Amygdala (tissue), 56 donors: ENCODE results near the gene SYNE3.
"Not testable (repeated sequence)": the region's sequence is repeated elsewhere in the genome, so short reads cannot be mapped to it uniquely, and the experiment has no call there.

ENCODE experiments used
- DNase-seq, 56 donors: peaks; one replicate each; lab custom pipeline; 2025; lab: John Stamatoyannopoulos, UW

SYNE3 gene

DNA sequence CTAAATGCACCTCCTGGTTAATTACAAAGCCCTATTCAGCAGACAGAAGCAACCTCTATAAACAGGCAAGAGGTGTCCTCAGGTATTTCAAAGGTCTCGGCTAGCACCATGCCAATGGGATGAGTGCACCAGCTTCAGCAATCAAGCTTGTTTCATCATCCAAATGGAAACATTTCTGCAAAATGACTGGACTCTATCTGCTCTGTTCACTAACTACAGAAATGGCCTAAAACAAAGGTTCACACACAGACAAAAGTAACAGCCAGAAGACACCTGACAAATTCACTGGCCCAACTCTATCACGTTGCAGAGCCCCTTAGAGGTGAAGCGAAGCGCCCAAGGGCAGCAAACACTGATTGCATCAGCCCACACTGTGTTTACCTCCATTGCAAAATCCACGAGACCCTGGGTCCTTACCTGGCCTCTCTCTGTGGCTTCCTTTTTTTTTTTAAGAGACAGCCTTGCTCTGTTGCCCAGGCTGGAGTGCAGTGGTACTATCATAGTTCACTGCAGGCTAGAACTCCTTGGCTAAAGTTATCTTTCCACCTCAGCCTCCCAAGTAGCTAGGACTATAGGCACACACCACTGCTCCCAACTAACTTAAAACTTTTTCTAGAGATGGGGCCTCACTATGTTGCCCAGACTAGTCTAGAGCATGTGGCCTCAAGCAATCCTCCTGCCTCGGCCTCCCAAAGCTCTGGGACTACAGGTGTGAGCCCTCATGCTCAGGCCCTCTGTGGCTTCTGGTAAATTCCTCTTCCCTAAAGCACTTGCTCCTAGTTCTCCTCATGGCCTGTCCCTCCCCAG, 8.5 kb upstream of the SYNE3 start:
- DNase-seq = no peak

DNA sequence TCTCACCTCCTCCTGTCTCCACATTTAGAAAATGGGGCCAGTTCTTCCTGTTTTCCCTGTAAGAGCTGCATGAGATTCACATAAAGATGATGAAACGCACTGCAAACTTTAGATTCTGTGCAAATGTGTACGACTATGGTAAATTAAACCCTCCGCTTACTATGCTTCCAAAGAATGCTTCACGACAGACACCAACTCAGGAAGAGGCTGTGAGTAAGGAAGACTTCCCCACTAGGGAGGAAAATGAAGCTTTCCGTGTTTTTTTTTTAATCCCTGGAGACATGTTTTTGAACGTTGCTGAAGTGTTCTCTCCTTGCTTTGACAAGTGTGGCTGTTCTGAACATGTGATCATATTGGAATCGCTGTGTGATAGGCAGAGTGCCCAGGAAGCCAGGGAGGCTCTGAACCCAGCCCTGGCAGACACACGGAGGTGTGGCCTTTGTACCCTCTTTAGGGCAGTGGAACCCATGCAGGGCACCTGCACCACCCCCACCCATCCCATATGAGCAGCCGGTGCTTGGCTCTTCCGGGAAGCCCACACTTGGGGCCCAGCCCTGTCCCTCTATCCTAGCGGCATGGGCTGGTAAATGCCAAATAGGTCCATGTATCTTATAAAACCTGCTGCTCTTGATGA, 7.5 kb upstream of the SYNE3 start:
- DNase-seq = no peak

DNA sequence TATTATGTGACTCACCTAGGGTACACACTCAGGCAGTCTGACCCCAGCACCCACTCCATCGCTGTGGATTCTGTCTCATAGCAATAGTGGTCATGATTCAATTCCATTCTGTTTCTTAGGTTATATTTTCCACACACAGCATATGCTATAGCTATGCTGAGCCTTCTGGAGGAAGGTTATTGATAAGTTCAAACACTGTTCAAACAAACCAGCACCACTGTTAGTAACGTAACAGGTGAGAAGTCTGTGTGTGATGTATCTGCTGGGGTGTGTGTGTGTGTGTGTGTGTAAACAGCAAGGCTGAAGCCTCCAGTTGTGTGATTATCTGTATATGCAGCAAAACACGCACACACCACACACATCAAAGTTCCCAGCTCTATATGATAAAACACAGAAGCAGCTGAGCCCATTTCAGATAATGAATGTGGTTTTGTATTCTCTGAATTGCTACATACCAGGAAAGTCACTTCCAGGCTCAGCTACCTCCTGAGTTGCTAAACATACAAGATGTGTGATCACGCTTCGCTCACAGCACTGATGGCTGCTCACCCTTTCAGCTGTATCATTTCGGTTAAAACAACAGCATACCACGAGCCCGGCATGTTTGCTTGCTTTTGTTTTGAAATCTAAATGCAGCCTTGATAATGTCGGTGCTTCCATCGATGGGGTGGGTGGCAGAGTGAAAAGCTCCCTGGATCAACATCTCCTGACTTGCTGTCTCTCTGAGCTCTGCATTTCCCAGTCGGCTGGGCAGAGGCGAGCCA, 6.8 kb upstream of the SYNE3 start:
- peak in 1 of 56 donors; percentile 28 for DNase-seq

DNA sequence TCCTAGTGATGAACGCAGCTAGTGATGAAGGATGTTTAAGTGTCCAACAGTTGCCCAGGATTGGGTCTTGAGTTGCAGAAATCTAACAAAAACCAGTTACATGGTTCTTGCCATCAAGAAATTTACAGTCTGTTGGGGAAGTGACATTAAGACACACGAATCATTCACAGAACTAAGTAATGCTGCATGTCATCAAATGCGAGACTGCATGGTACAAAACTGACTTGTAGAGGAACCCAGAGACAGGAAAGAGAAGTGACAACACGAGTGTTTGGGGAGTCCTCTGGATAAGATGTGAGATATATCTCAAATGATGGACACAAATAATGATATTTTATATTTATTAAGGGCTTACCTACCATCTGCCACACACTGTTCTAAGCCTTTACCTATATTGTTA, 6.1 kb upstream of the SYNE3 start:
- no peak for DNase-seq

DNA sequence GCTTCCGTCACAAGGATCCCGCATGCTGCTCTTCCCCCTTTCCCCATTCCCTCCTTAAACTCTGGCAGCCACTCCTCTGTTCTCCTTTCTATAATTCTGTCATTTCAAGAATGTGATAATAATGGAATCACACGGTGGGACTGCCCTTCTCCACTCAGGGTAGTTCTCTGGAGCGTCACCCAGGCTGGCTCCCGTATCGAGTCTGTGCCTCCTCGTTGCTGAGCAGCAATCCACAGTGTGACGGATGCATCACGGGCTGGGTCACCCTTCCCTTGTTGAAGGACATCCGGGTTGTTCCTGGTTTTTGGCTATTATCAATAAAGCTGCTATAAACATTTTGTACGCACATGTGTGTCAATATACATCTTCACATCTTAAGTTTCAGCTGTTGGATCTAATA, 5.7 kb upstream of the SYNE3 start:
- no peak for DNase-seq

DNA sequence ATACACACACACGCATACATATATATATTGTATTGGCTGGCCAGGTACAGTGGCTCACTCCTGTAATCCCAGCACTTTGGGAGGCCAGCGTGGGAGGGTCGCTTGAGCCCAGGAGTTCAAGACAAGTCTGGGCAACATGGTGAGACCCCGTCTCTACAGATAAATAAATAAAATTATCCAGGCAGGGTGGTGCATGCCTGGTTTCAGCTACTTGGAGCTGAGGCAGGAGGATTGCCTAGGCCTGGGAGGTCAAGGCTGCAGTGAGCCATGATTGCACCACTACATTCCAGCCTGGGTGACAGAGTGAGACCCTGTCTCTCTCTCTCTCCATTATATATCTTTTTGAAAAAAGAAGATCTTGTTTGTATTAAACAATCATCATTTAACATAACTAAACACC, 4.6 kb upstream of the SYNE3 start:
- DNase-seq = no peak

DNA sequence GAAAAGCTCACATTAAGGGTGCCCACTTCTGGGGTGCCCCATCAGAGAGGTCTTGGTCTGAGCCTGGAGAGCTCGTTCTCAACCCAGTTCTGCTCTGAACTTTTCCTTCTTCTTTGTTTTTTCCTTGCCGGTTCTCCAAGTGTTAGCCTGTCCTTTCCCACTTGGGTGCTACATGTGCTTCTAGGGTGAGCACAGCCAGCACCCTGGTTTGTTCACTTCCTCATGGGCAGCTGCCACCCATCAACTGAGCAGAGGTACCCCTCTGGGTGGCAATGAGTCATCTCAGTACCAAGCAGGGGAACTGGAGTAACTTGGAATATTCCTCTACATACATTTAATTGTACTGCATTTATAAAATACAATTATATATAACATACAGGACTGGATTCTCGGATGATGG, 3.9 kb upstream of the SYNE3 start:
- DNase-seq = peak in 3 of 56 donors; percentile 22 to 49 (median 42)

DNA sequence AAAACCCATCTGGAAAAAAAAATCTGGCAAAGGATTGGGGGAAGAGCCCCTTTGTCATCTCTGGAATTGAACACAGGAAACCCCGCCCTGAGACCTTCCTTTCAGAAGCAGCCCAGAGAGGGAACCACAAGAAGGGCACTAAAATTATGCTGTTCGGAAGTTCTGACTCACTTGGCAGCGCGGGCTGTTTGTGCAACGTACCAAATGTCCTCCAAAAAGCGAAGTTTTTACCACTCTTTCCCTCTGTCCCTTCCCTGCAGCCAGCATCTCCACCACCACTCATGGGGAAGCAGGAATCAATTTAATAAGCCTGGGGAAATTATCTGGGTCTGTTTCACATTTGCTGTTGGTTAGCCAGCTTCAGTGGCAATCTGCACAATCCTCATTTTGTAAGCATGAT, 3.2 kb upstream of the SYNE3 start:
- peak in 3 of 56 donors; percentile 19 to 39 (median 34) for DNase-seq

DNA sequence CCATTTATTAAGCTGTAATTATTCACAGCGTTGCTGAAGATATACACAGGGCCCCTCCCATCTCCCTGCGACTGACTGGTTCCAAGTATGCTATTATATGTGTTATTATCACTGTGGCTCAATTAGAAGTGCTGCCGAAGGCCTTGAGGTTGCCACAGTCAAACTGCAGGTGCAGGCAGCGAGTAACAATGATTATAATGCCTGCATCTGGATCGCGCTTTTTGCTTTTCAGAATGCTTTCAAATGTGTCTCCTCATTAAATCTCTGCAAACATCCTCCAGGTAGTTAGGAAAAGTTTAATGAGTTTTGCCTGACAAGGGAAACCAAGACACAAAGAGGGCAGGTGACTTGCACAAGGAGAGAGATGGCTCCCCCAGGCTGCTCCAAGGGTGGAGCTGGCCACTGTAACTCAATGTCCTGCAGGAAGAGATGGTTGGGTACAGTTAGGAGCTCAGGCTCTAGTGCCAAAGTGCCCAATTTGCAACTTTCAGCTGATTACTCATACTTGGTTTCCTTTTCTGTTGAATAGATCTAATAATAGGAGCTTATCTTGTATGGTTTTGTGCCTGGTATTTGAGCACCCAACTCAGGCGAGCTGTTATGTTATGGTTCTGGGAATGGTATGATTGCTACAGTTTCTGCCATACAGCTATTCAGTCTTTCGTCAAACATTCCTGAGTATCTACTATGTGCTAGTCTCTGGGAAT, 1.7 kb upstream of the SYNE3 start:
- no peak for DNase-seq

DNA sequence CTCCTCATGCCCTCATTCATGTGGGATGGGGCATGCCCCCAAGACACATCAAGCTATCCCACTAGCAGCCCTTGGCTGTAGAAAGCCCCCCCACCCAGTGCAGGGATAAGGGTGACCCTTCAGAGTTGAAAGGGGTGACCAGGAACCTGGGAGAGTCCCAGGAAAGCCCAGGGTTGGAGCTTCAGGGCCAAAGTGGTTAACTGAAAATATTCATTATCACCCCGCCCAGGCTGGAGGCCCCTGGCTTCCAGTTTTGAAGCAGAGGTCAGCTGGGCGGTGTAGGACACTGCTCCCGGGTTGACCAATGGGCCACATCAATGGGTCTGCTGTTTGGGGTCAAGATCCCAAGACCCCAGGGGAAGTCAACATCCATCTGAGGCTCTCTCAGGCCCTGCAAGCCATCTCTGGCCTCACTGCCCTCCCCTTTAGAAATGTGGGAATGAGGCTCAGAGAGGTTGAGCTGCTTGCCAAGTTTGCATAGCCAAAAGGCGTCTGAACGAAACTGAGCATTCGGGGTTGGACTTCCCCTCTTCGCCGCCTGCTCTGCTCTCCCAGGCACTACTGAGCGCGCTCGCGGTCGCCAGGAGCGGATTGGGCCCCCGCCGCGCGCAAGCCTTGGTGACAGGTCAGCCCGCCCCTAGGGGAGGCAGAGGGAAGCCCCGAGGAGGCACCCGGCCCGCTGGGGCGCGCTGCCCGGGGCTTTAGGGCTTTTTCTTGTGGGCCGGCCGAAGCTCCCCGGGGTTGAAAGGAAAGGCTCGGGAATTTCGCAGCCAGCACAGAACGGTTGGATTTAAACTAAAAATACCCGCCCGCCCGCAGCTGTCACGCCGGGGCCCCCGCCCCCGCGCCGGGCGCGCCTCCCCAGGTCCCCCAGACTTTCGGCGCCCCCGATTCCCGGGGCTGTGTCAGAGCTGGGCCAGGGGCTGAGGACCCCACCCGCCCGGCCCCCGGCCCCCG, 576 bp downstream of the SYNE3 start:
- peak in 34 of 56 donors; percentile 21 to 76 (median 55) for DNase-seq

DNA sequence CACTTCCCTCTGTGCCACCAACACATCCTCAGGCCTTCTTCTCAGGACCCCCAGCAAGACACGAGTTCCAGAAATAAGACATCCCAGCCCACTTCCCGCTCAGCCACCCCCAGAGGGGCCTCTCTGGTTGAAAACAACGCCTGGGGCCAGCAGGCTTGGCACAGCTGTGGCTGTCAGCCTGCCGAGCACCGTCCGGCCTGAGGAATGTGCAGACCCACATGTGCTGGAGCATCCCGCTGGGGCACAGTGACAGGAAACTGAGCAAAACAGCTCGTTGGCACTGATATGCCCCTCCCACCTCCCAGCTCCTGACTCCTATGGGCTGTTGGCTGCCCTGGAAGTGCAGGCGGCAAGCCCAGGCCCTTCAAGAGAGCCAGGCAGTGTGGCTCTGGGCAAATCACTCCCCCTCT, 1.4 kb downstream of the SYNE3 start:
- DNase-seq = peak in 33 of 56 donors; percentile 22 to 79 (median 48)

DNA sequence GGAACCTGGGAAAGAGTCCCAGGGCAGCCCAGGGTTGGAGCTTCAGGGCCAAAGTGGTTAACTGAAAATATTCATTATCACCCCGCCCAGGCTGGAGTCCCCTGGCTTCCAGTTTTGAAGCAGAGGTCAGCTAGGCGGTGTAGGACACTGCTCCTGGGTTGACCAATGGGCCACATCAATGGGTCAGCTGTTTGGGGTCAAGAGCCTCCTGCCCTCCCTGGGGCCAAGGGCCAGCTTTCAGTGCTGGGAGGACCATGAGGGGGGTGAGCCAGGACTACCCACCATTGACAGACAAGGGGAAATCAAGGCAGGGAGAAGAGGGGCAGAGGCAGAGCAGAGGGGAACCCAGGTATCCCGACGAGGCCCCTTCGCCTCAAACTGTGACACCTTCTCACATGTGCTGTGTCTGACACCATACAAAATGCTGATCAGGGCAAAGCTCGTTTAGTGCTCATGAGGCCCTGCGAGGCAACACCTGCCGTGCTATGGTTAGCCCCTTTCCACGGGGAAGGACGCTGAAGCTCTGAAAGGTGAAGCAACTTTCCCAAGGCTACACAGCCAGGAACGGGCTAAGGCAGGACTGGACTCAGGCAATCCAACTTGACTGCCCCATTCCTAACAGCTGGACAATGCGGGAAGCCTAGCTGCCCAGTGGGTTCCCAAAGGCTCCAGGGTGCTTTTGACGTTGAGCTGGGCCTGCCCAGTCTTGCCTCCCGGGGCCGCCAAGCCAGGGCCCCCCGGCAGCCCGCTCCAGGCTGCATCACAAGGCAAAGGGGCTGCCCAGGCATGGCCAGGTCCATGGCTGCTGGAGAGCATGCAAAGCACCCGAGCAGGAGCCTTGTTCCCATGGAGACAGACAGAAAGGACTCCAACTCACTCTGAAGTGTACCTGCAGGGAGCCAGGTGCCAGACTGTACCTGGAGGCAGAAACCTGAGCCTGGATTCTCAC, 2.0 kb downstream of the SYNE3 start:
- DNase-seq = no peak

DNA sequence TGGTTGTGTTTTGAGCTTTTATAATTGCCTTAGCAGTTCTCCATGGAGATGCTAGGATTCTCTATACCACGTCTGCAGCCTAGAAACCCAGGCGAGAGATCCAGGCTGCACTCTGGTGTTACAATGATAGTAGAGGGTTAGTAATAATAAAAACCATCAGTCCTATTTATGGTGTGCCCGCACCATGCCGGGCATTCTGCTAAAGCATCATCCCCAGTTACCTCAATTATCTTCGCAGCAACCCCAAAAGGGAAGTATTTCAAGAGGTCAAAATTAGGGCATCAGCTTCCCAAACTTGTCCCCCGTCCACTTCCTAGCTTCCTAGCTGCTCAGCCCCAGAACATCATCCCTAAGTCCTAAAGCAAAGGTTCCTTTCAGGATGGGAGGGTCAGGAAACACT, 3.2 kb downstream of the SYNE3 start:
- DNase-seq = no peak

DNA sequence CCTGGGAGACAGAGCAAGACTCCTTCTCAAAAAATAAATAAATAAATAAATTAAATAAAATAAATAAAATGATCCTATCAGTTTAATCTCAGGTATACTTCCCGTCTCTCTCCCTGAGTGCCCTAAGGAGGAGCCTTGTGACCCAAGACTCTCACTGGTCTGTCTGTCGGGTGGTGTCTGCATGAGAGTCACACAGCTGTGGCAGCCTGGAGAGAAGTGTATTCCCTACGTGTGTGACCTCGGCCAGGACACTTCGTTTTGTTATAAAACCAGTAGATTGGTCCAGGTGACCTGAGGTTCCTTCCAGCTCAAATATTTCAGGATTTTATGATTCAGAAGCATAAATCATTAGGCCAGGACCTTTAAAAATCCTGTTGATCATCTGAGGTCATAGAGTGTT, 4.8 kb downstream of the SYNE3 start:
- DNase-seq = no peak

DNA sequence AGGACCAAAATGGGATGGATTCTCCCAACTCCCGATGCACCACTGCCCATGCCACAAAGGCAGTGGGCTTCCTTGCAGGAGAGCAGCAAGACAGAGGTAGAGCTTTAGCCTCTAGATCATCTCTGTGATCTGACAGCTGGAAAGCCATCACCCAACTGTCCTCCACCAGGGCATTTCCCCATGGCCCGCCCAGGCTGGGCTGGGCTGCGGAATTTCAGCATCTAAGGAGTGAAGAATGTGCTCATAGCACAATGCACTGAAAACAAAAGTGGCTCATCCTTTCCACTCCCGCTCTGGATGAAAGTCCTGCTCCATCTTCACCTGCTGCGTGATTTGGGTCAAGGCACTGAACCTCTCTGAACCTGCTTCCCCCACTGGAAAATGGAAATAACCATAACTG, 5.6 kb downstream of the SYNE3 start:
- no peak for DNase-seq

DNA sequence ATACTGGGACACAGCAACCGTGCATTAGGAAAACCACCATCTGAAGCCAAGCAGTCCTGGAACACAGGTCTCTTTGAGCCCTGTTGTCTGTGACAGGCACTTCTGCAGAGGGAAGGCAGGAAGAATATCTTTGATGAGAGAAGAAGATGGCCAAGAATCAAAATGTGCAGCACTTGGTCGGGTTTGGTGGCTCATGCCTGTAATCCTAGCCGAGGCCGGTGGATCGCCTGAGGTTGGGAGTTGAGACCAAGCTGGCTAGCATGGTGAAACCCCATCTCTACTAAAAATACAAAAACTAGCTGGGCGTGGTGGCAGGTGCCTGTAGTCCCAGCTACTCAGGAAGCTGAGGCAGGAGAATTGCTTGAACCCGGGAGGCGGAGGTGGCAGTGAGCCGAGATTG, 6.1 kb downstream of the SYNE3 start:
- DNase-seq = not testable (repeated sequence)

DNA sequence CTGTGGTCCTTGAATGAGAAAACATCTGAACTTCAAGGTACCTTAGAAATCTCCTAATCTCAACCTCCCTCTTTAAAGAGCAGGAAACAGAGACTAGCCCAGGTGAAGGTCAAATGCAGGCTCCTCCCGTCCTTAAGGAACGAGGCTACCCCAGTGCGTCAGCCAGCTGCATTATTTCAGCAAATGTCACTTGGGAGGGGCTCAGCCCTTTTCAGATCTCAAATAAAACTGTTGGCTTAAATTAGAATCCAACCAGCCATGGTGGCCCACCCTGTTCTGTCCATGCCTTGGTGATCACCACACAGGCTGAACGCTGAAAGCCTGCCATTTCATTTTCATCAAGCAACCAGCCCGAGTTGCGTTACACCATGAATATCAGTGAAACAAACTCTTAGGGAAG, 7.0 kb downstream of the SYNE3 start:
- no peak for DNase-seq

DNA sequence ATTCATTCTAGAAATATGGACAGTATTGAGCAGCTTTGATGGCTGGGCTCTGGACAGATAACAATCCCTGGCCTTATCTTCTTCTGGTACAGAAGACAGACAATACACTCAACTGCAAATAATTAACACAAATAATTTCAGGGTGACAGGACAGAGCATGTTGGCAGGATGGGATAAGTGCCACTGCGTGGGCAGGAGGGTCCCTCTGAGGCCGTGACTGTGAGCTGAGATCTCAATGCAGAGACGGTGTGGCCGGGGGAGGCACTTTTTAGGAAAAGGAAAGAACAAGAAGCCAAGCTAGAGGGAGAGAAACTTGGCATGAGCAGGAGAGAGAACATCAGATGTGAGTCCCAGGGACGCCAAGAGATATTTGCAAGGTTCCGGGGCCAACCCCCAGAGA, 8.1 kb downstream of the SYNE3 start:
- no peak for DNase-seq
